Activated T-helper 1 cell treated with anti-CD3 and anti-CD28 coated beads, Interleukin-12 subunit alpha, Interleukin-12 subunit beta, Interleukin-2, Interleukin-4 antibody, amounts not matched to agents 30 ng/mL and 10 ng/mL and 1 ng/mL, durations not matched to agents 14 hours and 24 hours and 36 hours (primary cell): ENCODE results near the gene HECTD2. TPM values are rescaled to one million over a fixed set of nuclear protein-coding genes. Genes with fewer than 3 reads are reported as not detected.
"Not testable (repeated sequence)": the region's sequence is repeated elsewhere in the genome, so short reads cannot be mapped to it uniquely, and the experiment has no call there.

Experiments
- DNase-seq: peaks from one replicate; pipeline ENCODE4 v3.0.0; 2021; ENCODE audit warnings: low spot score
- H3K27ac Mint-ChIP-seq: one replicate; pipeline ENCODE4 v1.8.0; 2021; ENCODE audit warnings: mild to moderate bottlenecking, mixed read lengths
- H3K27me3 Mint-ChIP-seq: one replicate; pipeline ENCODE4 v1.8.0; 2022; ENCODE audit warnings: mild to moderate bottlenecking, moderate library complexity, mixed read lengths; ENCODE audit not compliant: insufficient read depth
- H3K36me3 Mint-ChIP-seq: one replicate; pipeline ENCODE4 v1.8.0; 2021; ENCODE audit warnings: low read depth, mixed read lengths
- H3K4me1 Mint-ChIP-seq: one replicate; pipeline ENCODE4 v1.8.0; 2021; ENCODE audit warnings: low read depth, mixed read lengths
- H3K4me3 Mint-ChIP-seq: one replicate; pipeline ENCODE4 v1.8.0; 2021; ENCODE audit warnings: mild to moderate bottlenecking, moderate library complexity, mixed read lengths
- H3K9me3 Mint-ChIP-seq: one replicate; pipeline ENCODE4 v1.8.0; 2021; ENCODE audit warnings: mixed read lengths
- intact Hi-C: fragments of 100-400 bp; cut with micrococcal nuclease; formaldehyde crosslinking; loops from one replicate; pipeline ENCODE4 v1.15.1; 2024
- total RNA-seq: library from RNA; stranded (reverse); gene quantifications from 2 replicates; pipeline ENCODE4 v1.2.3, GENCODE V29; 2022

Gene HECTD2
- total RNA-seq, 1 donor from 2014 or later = 6.4 TPM

GRCh38 chr10:91556691-91557566, 146.8 kb downstream of the HECTD2 start:
- Mint-ChIP-seq H3K36me3 (no peaks in the 10 kb centered on the region), H3K27me3 (peaks cover 2% of the 10 kb centered on the region), H3K4me1 (no peaks in the 10 kb centered on the region), H3K9me3 (peaks cover 10% of the 10 kb centered on the region), H3K4me3 (no peak overlapping the region), H3K27ac (no peak overlapping the region)
- DNase-seq = no peak
- intact Hi-C loops = no loop called here

DNA sequence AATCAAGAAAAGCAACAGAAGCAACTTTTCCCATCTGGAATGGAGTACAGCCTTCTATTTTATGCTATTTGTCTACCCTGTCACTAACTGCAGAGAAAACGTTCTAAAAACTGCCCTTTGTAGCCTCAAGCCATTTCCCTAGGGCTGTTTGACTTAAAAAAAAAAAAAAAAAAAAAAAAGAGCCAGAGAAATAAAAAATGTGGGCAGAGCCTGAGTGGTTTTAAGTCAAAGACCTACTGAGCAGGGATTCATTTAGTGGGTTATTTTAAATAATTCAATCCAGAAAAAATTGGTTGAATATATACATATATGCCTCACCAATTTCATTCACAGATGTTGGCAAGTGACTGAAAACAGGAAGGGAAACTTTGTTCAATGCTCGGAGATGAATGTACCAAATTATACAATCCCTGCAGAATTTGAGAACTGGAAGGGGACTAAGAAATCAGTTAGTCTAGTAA, 147.5 kb downstream of the HECTD2 start:
- intact Hi-C loops = no loop called here
- no peak for DNase-seq
- Mint-ChIP-seq H3K9me3 (peaks cover 10% of the 10 kb centered on the region), H3K27ac (no peak overlapping the region), H3K27me3 (peaks cover 2% of the 10 kb centered on the region), H3K4me3 (no peak overlapping the region), H3K4me1 (no peaks in the 10 kb centered on the region), H3K36me3 (no peaks in the 10 kb centered on the region)

DNA sequence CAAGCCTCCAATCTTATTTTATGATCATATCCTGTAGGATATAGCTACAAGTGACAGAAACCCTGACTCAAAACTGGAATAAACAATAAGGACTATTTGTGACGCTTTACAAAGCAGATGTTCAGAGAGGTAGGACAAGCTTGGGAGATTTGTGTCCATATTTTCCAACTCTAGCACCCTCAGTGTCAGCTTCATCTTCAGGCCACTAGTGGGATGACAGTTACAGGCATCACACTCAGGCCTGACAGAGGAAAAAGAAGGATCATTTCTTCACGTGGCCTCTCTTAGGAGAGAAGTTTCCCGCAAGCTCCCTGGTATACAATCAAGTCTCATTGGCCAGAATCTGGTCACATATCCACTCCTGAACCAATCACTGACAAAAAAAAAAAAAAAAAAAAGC, 148.3 kb downstream of the HECTD2 start:
- intact Hi-C loops = no loop called here
- Mint-ChIP-seq H3K9me3 (peaks cover 10% of the 10 kb centered on the region), H3K4me1 (no peaks in the 10 kb centered on the region), H3K27ac (no peak overlapping the region), H3K4me3 (no peak overlapping the region), H3K27me3 (peaks cover 2% of the 10 kb centered on the region), H3K36me3 (no peaks in the 10 kb centered on the region)
- no peak for DNase-seq

GRCh38 chr10:91559169-91559568, 149.0 kb downstream of the HECTD2 start:
- intact Hi-C loops = no loop called here
- peaks cover 2% of the 10 kb centered on the region for H3K27me3 Mint-ChIP-seq
- no peak overlapping the region for H3K4me3 Mint-ChIP-seq
- no peaks in the 10 kb centered on the region for H3K36me3 Mint-ChIP-seq
- DNase-seq = no peak
- peaks cover 10% of the 10 kb centered on the region for H3K9me3 Mint-ChIP-seq
- no peak overlapping the region for H3K27ac Mint-ChIP-seq
- H3K4me1 Mint-ChIP-seq = no peaks in the 10 kb centered on the region

GRCh38 chr10:91559750-91560149, 149.6 kb downstream of the HECTD2 start:
- Mint-ChIP-seq H3K27ac (no peak overlapping the region), H3K4me1 (no peaks in the 10 kb centered on the region), H3K36me3 (no peaks in the 10 kb centered on the region), H3K9me3 (peaks cover 10% of the 10 kb centered on the region), H3K27me3 (peaks cover 2% of the 10 kb centered on the region), H3K4me3 (no peak overlapping the region)
- intact Hi-C loops = no loop called here
- no peak for DNase-seq

GRCh38 chr10:91560827-91561226, 150.7 kb downstream of the HECTD2 start:
- DNase-seq, H3K4me3 Mint-ChIP-seq, H3K27me3 Mint-ChIP-seq, intact Hi-C loops, H3K36me3 Mint-ChIP-seq, H3K4me1 Mint-ChIP-seq, H3K27ac Mint-ChIP-seq: not testable (repeated sequence)
- peaks cover 10% of the 10 kb centered on the region for H3K9me3 Mint-ChIP-seq

DNA sequence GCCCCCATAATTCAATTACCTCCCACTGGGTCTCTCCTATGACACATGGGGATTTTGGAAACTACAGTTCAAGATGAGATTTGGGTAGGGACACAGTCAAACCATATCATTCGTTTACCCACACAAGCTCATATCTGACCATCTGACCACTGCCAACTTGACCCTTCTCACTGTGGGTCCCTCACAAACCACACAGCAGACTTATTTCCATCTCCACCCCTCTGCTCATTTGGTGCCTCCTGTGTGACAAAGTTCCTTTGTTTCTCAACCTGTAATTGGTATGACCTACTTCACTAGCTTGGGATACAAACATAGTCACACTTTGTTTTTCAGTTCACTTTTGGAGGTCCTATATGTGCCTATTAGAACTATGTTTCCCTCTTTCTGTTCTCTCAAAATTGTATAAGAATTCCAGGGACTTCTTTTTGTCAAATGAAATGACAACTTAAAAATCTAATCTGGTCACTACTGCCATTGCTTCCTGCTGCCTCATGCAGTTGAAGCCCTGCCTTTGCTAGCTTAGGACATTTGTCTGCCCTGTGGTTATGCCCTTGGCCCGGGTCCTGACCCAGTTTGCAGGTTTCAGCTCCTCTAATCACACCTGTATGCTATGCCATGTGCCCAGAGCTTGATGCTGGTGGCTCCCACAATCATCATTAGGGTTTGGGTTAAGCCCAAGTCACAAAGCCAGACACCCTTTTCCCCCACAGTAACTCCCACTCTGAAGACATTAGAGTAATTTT, 152.9 kb downstream of the HECTD2 start:
- no peaks in the 10 kb centered on the region for H3K36me3 Mint-ChIP-seq
- H3K9me3 Mint-ChIP-seq = peaks cover 10% of the 10 kb centered on the region
- no peaks in the 10 kb centered on the region for H3K4me1 Mint-ChIP-seq
- intact Hi-C loops = no loop called here
- no peak for DNase-seq
- H3K27me3 Mint-ChIP-seq = no peaks in the 10 kb centered on the region
- no peak overlapping the region for H3K4me3 Mint-ChIP-seq
- H3K27ac Mint-ChIP-seq = no peak overlapping the region

DNA sequence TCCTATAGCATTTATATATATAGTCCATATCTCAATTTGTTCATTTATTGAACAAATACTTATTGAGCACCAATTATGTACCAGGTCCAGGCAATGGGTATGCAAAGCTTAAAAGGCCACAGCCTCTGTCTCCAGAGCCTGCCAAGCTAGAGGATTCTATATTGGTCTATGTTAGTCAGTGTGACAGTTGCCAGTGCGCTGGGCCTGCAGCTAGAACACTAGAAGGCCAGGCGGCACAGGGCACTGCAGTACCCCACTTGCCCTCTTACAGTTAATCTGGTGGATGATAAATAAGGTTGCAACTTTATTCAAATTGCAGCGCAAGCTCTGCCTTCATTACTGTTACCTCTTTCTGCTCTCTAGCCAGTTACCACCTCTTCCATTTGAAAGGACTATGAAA, 153.9 kb downstream of the HECTD2 start:
- Mint-ChIP-seq H3K27me3 (peaks cover 1% of the 10 kb centered on the region), H3K9me3 (peaks cover 10% of the 10 kb centered on the region), H3K4me1 (no peaks in the 10 kb centered on the region), H3K27ac (no peak overlapping the region), H3K4me3 (no peak overlapping the region), H3K36me3 (no peaks in the 10 kb centered on the region)
- no peak for DNase-seq
- intact Hi-C loops = no loop called here

Other genes with a start within 250 kb of the HECTD2 start
- gene PCGF5, start 189.7 kb upstream of the HECTD2 start, total RNA-seq = 51.7 TPM in 2 replicates
- gene PPP1R3C, start 222.7 kb downstream of the HECTD2 start, total RNA-seq = not detected in 2 replicates